HG02884 (cell line): ENCODE results near the gene CRB2.
A peak's percentile ranks its signal among the peaks of the same experiment; 100 is the strongest.

ENCODE experiments used
- ATAC-seq: cut with Tn5 transposase; IDR thresholded peaks from one replicate; pipeline ENCODE4 v1.9.1; 2021; ENCODE audit warnings: mild to moderate bottlenecking, moderate library complexity; ENCODE audit not compliant: unreplicated experiment

The CRB2 gene

DNA sequence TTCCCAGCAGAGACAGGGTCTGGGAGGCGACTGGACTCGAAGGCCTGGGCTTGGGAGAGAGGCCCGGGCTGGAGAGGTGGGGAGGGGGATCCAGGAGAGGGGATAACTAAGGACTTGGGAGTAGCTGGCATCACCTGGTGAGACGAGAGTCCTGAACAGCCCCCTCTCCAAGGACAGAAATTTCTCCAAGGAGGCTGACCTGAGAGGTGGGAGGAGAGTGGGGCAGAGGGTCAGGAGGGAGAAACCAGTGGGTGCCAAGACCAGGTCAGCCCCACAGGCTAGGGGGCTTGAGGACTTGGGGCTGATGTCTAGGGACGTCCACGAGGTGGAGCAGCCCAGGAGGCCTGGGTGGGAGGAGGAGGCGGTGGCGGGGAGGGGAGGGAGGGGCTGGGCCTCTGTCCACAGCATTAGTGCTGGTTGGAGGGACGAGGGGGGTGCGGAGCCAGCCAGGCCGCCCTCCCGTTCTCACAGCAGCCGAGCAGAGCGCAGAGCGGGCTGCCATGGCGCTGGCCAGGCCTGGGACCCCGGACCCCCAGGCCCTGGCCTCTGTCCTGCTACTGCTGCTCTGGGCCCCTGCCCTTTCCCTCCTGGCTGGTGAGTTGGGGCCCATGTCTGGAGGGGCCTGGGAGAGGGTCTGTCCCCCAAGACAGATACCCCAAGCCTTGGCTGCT lies at the start of gene CRB2:
TSS of gene CRB2 (plus strand) at position 437 of the 671 bp plus-strand sequence. CDS start at position 501, 64 bp downstream.
- no peak for ATAC-seq

DNA sequence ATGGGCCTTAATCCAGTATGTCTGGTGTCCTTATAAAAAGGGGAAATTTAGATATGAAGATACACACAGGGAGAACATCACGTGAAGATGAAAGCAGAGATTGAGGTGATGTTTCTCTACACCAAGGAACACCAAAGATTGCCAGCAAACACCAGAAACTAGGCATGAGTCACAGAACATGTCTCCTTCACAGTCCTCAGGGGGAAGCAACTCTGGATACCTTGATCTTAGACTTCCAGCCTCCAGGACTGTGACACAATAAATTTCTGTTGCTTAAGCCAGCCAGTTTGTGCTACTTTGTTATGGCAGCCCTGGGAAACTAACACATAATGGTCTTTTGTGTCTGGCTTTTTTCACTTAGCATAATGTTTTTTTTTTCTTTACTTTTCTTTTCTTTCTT lies 46.4 kb upstream of the CRB2 start:
- no peak for ATAC-seq

DNA sequence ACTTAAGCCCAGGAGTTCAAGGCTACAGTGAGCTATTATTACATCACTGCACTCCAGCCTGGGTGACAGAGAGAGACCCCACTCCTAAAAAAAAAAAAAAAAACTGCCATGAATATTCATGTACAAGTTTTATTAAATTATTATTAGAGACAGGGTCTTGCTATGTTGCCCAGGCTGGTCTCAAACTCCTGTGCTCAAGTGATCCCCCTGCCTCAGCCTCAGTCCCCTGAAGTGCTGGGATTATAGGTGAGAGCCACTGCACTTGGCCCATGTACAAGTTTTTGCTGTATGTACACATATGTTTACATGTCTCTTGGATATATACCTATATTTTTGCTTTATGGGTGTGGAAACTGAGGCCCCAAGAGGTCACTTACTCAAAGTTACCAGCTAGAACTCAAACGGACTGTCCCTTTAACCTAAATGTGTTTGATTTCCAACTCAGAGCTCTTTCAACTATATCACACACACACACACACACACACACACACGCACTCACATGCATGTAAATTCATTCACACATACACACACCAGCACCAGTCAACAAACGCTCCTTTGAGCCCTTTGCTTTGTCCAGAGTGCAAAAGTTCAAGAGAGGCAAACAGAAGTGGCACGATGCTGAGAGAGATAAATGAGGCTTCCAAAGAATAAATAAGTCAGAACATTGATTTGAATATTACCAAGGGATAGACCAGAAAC lies 45.3 kb upstream of the CRB2 start:
- ATAC-seq = no peak

DNA sequence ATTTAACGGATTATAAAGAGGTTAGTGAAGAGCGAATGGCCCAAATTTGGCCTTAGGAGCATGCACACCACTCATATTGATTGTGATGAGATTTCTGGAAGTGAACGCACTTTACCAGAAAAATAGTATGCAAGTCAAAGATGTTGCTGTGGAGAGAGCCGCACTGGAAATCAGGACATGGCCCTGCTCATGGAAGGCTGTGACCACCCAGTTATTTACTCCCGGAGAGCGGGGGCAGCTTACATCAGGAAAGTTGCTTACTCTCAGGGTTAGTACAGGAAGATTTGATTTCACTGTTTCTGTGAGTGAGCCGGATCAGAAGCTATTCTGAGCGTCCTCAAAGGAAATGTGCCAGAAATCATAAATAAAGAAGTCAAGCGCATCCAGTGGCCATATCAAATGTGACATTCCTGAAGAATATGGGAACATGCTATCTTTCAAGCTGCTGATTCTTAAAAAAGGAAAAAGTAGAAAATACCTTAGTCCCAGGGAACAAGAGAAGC lies 44.7 kb upstream of the CRB2 start:
- no peak for ATAC-seq

DNA sequence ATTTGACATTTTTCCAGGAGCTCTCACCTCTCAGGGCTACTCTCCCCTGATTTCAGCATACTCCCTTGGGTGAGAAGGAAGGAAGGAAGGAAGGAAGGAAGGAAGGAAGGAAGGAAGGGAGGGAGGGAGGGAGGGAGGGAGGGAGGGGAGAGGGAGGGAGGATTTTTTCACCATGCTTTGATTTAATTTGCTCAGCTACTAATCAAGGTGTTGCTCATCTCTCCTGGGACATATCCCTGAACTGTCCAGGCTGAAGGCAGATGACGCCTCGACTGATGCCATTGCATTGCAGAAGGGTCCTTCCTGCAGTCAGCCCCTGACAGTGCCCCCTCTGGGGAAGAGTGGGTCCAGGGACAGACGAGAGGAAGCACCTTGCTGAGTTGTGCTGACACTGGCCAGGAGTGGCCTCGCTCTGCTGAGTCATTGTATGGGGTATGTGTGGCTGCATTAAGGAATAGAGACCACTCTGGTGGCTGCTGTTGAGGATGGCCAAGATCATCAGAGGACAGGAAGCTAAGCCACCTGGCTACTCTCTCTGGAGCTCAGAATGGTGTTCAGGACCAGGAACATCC lies 43.6 kb upstream of the CRB2 start:
- no peak for ATAC-seq

DNA sequence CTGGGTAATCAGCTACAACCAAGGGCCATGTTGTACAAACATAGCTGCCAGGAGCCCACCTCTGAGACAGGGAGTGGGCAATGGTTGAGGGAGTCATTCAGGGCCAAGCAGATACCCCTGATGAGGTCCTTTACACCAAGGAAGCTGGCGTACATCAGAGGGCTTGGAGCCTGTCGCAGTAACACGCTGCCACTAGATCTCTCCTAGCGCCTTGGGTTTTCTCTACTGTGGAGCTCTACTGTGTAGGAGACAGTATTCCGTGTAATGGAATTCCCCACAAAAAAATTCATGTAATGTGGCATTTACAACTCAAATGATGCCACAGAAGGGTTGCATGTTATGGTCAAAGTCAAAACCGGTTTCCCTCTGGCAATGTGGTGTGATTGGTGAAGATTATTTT lies 41.4 kb upstream of the CRB2 start:
- ATAC-seq = no peak

DNA sequence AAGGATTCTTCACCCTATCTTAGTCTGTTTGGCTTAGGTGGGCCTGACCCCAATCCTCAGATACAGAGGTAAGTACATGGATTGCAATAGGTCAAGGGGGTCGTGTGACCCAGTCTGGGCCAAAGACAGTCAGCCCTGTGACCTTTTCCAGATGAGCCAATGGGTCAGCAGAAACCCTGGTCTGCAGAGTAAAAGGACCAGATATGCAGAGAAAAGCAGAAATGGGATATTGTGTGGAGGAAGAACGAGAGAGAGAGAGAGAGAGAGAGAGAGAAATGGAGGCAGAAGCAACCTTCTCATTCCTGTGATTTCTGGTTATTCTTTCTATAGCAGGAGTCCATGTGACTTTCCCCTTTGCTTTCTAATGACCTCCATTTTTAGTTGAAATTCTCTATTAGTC lies 40.4 kb upstream of the CRB2 start:
- ATAC-seq = no peak

DNA sequence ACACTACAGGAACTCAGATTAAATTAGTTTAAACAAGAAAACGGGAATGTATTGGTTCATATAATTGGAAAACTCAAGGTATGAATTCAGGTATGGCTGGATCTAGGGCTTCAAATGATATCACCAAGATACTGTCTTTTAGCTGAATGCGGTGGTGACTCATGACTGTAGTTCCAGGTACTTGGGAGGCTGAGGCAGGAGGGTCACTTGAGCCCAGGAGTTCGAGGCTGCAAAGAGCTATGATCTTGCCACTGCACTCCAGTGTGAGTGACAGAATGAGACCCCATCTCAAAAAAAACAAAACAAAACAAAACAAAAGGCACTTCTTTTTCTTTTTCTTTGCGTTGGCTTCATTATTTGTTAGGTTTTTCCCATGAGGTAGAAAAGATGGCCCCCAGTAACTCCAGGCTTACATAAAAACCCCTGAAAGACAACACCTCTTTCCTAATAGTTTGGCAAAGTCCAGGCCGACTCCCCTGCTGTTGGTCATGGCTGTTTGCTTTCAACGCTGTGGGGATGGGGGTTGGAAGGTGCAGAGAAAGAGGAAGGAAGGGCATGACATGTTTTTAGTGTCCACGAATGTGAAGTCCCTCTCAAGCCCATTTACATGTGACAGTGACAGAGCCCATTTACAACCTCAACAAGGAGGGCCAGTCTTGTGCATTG lies 39.8 kb upstream of the CRB2 start:
- ATAC-seq = no peak

DNA sequence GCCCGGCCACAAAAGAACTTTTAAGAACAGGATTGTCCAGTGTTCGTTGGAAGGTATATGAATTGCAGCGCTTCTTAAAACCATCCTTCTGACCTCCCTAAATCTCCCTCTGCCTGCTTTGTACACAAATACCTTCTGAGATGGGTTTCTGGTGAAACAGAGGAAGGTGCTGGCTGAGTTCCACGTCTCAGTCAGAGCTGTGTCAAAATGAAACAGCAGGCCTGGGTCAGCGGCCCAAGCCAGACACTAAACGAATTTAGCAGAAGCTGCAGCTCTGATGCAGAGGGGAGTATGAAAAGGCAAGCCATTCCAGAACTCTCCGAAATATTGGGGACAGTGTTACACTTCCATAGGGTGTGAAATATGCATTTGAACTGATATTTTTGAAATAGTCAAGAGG lies 37.8 kb upstream of the CRB2 start:
- peak; percentile 58 for ATAC-seq

DNA sequence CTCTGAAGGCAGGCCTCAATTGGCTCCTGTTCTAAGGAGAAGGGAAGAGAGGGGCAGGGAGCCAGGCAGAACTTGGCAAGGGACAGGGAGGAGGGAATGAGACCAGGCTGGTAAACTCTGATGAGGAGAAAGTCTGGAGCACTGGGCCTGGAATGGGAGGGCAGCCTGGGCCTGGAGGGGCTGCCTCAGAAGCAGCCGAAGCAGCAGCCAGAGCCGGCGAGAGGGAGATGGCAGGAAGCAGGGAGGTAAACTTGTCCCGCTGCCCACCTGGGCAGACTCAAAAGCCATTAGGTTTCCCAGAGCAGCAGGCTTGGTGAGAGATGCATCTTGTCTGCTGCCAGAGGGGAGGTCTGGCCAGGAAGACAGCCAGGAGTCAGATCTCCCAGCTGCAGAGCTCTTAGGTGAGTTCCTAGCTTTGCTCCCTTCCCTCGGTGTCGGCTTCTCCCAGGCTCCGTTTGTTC lies 37.0 kb upstream of the CRB2 start:
- no peak for ATAC-seq

DNA sequence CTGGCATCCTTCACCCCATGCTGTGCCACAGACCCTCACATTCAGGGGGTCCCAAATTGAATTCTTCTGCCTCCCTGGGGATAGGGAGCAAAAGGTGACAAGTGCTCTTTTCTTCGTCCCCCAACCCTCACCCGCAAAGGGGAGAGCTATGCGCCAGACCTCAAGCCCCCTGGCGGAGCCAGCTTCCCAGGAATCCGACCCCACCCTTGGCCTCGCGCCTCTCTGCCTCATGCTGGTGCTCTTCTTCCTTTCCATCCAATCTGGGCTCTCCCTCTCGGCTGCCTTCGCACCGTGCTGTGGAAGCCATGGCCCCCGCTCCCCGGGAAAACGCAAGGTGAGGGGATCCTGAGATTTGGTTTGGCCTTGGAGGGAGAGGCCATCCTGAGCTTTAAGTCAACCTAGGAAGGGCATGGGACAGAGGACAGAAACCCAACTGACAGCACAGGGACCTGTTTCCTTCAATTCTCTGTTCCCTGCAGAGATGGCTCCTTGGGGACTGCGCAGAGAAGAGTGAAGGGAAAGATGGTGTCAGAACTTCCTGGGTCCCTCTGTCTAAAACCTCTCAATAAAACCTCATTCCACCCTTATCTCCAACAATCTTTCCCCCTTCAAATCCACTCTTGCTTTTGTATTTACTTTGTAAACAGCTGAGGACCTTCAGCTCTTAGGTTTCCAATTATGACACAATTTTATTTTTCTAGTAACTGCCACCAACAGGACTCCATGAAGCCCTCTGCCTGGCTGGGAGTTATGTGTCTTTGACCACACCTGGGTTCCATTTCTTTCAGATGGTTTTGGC lies 36.3 kb upstream of the CRB2 start:
- no peak for ATAC-seq

DNA sequence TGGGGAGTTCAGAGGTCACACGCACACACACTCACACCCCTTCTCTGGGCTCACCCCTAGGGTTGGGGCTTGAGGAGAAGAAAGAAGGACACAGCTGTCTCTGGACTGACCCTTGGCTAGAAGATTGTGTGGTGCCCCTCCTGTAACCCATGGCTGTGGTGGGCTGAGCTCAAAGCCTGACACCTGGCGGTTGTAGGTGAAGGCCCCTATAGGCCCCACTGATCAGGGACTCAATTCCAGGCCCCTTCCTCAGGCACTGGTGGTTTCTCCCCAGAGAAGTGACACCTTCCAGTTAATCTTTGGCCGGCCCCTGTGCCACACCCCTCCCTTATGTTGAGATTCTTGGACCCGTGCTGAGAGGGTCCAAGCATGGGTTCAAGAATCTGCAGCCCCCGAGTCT lies 35.2 kb upstream of the CRB2 start:
- ATAC-seq = no peak

DNA sequence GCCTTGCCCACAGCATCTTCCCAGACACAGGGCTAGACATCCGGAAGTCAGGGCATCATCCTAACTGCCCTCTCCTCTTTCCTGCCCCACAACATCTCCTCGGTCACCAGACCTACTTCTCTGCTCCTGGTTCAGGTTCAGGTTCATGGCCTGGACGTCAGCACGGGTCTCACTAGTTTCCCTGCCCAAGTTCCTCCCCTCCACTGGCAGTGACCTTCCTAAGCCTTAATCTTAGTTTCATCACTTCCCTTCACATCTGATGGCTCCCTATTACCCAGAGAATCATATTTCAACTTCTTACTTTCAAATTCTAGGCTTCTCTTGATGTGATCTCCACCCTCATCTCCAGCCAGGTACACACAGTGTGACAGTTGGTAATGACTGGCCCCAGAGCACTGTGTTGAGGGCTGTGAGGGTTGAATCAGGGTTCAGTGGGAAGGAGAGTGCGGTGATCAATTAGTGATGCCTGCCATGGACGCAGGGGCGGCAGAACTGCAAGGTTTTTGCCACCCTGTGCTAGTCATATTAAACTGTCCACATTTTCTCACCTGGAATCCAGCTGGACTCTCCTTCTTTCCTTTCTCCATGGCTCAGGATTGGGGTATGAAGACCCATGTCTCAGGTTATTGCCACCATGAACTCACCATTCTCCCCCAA lies 34.3 kb upstream of the CRB2 start:
- no peak for ATAC-seq

DNA sequence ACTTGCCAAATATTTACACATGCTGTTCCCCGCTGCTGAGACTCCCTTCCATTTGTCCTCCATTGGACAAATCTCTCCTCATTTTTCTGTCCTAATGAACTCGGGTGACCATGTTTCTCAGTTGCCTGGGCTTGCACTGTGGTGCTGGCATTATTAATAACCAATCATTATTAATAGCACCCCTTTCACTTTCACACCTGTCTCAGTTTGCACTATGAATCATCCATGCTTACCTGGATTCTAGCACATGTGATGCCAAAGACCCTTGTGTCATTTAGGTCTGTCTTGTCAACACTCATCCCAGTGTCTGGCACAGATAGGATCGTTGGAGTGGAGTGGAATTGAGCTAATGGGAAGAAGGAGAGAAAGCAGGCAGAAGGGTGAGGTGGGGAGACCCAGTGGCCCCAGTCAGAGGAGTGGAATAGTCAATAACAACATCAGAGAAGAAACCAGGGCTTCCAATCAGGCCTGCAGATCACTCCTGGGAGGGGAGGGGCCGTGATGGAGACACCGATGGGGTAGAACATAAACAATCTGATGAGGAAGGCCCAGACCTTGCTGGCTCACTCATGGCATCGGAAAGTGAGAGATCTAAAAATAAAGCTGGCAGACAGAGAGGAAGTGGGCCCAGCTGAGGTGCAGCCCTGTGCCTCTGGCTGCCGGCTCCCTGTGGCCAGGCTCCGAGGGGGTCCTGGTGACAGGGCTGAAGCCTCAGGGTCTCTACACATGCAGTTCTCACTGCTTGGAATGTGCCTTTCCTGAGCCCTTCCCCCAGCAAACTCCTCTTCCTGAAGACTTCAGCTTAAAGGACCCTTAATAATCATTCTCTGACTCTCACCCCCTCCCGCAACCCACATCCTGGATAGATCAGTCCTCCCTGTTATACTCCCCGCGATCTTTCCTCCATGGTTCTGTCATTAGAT lies 33.5 kb upstream of the CRB2 start:
- ATAC-seq = no peak

DNA sequence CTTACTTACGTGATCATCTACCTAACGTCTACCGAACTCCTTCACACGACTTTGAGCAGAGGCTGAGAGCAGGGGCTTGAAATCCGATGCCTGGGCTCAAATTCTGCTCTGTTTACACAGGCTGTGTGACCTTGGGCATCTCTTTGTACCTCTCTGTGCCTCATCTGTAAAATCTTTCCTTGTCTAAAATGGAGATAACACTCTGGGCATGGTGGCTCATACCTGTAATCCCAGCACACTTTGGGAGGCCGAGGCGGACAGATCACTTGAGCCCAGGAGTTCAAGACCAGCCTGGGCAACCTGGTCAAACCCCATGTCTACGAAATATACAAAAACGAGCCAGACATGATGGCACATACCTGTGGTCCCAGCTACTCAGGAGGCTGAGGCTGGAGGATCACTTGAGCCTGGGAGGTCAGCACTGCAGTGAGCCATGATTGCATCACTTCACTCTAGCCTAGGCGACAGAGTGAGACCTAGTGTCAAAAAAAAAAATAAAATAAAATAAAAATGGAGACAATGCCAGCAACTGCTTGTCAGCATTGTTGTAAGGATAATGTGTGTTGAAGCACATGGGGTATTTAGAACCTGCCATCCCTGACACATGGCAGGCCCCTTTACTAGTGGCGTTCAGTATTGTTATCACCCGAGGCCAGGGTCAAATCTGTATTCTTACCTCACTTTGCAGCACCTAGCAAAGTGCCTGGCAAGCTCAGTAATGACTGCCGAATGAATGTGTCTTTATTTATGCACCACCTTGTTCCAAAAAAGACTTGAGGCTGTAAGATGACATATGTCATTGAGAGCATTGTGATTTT lies 32.6 kb upstream of the CRB2 start:
- ATAC-seq = no peak

DNA sequence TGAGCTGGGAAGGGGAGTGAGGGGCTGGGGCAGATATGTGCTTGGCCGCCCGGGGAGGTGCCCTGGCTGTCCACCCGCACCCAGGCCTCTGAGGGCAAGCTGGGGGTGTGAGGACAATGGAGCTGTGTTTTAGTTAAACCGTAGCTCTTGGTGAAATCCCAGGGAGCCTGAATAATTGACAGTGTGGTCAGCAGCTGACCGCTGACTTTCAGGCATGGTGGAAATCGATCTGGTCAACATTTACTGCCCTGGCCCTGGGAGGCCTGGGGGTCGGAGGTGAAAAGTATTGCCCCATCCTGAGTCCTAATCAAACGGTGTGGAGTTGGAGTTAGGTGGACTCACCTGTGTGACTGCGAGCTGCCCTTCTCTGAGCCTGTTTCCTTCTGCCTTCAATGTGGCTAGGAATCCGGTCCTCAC lies 31.2 kb upstream of the CRB2 start:
- no peak for ATAC-seq

DNA sequence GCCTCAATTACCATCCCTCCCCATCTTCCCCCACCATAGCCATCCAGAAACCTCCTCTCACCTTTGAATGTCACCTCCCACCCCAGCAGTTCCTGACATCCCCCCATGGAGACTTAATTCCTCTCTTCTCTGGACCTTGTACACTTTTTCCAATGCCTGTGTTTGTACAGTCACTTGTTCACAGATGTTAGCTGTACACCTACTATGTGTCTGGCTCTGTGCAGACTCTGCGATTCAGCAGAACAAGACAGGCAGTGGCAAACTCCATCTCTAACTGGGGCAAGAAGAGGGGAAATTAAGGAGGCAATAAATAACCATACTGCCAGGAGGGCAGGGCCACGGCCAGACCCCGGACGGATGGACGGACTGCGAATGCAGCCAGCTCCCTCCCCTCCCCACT lies 29.8 kb upstream of the CRB2 start:
- ATAC-seq = no peak

DNA sequence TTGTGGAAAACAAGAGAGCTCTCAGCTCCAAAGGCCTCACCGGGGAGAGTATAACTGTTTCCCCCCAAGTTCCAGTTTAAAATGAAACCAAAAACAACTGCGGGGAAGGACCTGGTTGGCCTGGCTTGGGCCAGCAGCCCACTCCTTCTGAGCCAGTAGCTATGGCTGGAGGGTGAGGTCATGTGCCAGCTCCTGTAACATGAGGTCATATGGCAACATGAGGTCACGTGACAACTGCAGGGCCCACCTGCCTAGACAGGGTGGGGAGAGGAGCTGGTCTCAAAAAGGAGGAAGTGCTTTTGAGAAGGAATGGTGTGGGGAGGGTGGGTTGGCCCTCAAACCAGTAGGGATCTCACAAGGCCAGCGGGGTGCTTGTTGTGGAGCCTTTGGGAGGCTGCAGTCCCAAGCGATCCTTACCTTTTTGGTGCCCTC lies 29.3 kb upstream of the CRB2 start:
- ATAC-seq = no peak
